Muscle layer of duodenum (tissue), 2 donors: ENCODE results near the gene TP53TG3E.
"Not testable (repeated sequence)": the region's sequence is repeated elsewhere in the genome, so short reads cannot be mapped to it uniquely, and the experiment has no call there.

Experiments
- H3K27ac ChIP-seq: one replicate; pipeline ENCODE4 v1.7.0; 2013; ENCODE audit warnings: mild to moderate bottlenecking, low read length
- H3K27me3 ChIP-seq: one replicate; pipeline ENCODE4 v1.7.0; 2013; ENCODE audit warnings: low read depth, mild to moderate bottlenecking, control low read depth, low read length
- H3K36me3 ChIP-seq, 2 donors: one replicate each; pipeline ENCODE4 v1.7.0; 2013; ENCODE audit warnings: low read length in 2 of 2, control low read depth in 1 of 2, mild to moderate bottlenecking in 1 of 2; ENCODE audit not compliant: insufficient read depth in 2 of 2, control insufficient read depth in 1 of 2
- H3K4me1 ChIP-seq, 2 donors: one replicate each; pipeline ENCODE4 v1.7.0; 2013; ENCODE audit warnings: low read length in 2 of 2, mild to moderate bottlenecking in 2 of 2, control low read depth in 1 of 2, moderate library complexity in 1 of 2; ENCODE audit not compliant: insufficient read depth in 2 of 2, control insufficient read depth in 1 of 2
- H3K4me3 ChIP-seq, 2 donors: one replicate each; pipeline ENCODE4 v1.7.0; 2013; ENCODE audit warnings: low read length in 2 of 2, low read depth in 1 of 2, mild to moderate bottlenecking in 1 of 2
- H3K9me3 ChIP-seq, 2 donors: one replicate each; pipeline ENCODE4 v1.7.0; 2013; ENCODE audit warnings: low read length in 2 of 2, control low read depth in 1 of 2, mild to moderate bottlenecking in 1 of 2; ENCODE audit not compliant: control insufficient read depth in 1 of 2
- donor health status: healthy.

The TP53TG3E gene, protein sequence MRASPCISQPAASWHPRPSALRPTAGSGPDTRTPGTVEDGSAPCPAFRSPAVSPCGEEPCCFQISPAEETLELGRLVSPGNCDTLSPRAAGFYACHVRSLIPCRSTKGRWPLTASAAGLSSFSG

DNA sequence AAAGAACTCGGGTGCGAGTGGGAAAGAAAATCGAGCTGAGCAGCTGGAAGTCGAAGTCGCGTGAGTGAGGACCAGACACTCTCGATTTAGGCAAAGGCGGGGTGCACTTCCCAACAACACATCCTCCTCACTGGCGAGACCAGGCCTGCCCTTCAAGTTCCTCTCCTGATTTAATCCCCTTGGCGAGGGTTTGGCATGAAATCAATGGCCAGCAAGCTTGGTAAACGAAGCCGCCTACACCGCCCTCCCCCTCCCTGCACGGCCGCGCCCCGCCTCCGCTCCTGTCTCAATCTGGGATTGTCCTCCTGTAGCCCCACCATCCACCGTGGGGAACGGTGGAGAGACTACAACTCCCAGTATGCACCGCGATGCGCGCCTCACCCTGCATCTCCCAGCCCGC is at the start of gene TP53TG3E:
TSS of gene TP53TG3E (plus strand) at position 301 of the 400 bp plus-strand sequence. CDS start at position 369, 68 bp downstream.
- not testable (repeated sequence) for H3K4me1 ChIP-seq, H3K27ac ChIP-seq, H3K9me3 ChIP-seq, H3K4me3 ChIP-seq, H3K36me3 ChIP-seq, H3K27me3 ChIP-seq

DNA sequence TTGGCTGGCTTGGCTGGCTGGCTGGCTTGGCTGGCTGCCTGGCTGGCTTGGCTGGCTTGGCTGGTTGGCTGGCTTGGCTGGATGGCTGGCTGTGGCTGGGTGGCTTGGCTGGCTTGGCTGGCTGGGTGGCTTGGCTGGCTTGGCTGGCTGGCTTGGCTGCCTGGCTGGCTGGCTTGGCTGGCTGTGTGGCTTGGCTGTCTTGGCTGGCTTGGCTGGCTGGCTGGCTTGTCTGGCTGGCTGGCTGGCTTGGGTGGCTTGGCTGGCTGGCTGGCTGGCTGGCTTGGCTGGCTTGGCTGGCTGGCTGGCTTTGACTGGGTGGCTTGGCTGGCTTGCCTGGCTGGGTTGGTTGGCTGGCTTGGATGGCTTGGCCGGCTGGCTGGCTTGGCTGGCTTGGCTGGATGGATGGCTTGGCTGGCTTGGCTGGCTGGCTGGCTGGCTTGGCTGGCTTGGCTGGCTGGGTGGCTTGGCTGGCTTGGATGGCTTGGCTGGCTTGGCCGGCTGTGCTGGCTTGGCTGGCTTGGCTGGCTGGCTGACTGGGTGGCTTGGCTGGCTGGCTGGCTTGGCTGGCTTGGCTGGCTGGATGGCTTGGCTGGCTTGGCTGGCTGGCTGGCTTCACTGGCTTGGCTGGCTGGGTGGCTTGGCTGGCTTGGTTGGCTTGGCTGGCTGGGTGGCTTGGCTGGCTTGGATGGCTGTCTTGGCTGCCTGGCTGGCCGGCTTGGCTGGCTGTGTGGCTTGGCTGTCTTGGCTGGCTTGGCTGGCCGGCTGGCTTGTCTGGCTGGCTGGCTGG is 32.3 kb downstream of the TP53TG3E start:
- not testable (repeated sequence) for H3K4me1 ChIP-seq, H3K27ac ChIP-seq, H3K4me3 ChIP-seq, H3K27me3 ChIP-seq, H3K36me3 ChIP-seq
- H3K9me3 ChIP-seq: peaks cover 0 to 16% of the 10 kb centered on the region in 2 donors

DNA sequence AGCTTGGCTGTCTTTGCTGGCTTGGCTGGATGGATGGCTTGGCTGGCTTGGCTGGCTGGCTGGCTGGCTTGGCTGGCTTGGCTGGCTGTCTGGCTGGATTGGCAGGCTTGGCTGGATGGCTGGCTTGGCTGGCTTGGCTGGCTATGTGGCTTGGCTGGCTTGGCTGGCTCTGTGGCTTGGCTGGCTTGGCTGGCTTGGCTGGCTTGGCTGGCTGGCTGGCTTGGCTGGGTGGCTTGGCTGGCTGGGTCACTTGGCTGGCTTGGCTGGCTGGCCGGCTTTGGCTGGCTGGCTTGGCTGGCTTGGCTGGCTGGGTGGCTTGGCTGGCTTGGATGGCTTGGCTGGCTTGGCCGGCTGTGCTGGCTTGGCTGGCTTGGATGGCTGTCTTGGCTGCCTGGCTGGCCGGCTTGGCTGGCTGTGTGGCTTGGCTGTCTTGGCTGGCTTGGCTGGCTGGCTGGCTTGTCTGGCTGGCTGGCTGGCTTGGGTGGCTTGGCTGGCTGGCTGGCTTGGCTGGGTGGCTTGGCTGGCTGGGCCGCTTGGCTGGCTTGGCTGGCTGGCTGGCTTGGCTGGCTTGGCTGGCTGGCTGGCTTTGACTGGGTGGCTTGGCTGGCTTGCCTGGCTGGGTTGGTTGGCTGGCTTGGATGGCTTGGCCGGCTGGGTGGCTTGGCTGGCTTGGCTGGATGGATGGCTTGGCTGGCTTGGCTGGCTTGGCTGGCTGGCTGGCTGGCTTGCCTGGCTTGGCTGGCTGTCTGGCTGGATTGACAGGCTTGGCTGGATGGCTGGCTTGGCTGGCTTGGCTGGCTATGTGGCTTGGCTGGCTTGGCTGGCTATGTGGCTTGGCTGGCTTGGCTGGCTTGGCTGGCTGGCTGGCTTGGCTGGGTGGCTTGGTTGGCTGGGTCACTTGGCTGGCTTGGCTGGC is 33.8 kb downstream of the TP53TG3E start:
- not testable (repeated sequence) for H3K36me3 ChIP-seq, H3K27me3 ChIP-seq, H3K4me3 ChIP-seq, H3K4me1 ChIP-seq, H3K27ac ChIP-seq
- peaks cover 0 to 16% of the 10 kb centered on the region in 2 donors for H3K9me3 ChIP-seq

DNA sequence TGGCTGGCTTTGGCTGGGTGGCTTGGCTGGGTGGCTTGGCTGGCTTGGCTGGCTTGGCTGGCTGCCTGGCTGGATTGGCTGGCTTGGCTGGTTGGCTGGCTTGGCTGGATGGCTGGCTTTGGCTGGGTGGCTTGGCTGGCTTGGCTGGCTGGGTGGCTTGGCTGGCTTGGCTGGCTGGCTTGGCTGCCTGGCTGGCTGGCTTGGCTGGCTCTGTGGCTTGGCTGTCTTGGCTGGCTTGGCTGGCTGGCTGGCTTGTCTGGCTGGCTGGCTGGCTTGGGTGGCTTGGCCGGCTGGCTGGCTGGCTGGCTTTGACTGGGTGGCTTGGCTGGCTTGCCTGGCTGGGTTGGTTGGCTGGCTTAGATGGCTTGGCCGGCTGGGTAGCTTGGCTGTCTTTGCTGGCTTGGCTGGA is 34.4 kb downstream of the TP53TG3E start:
- H3K27ac ChIP-seq, H3K36me3 ChIP-seq, H3K4me3 ChIP-seq, H3K27me3 ChIP-seq, H3K4me1 ChIP-seq: not testable (repeated sequence)
- peaks cover 0 to 16% of the 10 kb centered on the region in 2 donors for H3K9me3 ChIP-seq

DNA sequence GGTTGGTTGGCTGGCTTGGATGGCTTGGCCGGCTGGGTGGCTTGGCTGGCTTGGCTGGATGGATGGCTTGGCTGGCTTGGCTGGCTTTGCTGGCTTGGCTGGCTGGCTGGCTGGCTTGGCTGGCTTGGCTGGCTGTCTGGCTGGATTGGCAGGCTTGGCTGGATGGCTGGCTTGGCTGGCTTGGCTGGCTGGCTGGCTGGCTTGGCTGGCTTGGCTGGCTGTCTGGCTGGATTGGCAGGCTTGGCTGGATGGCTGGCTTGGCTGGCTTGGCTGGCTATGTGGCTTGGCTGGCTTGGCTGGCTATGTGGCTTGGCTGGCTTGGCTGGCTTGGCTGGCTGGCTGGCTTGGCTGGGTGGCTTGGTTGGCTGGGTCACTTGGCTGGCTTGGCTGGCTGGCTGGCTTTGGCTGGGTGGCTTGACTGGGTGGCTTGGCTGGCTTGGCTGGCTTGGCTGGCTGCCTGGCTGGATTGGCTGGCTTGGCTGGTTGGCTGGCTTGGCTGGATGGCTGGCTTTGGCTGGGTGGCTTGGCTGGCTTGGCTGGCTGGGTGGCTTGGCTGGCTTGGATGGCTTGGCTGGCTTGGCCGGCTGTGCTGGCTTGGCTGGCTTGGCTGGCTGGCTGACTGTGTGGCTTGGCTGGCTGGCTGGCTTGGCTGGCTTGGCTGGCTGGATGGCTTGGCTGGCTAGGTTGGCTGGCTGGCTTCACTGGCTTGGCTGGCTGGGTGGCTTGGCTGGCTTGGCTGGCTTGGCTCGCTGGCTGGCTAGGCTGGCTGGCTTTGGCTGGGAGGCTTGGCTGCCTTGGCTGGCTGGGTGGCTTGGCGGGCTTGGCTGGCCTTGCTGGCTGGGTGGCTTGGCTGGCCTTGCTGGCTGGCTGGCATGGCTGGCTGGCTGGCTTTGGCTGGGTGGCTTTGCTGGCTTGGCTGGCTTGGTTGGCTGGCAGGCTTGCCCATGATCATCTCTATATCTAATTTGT is 35.3 kb downstream of the TP53TG3E start:
- H3K27me3 ChIP-seq, H3K4me3 ChIP-seq, H3K27ac ChIP-seq, H3K4me1 ChIP-seq, H3K36me3 ChIP-seq: not testable (repeated sequence)
- H3K9me3 ChIP-seq: peaks cover 0 to 16% of the 10 kb centered on the region in 2 donors
